Small intestine (tissue), 16 donors: Measurements from ENCODE around the gene TCF7L2. TPM values are rescaled to one million over a fixed set of nuclear protein-coding genes. Genes with fewer than 3 reads are reported as not detected.

ENCODE experiments used
- DNase-seq, 2 donors: peaks; one replicate each; pipeline versions ENCODE4 v3.0.0 to v3.0.0-alpha.2; 2013
- FAIRE-seq: peaks from 2 replicates; lab custom pipeline; 2012; peaks lifted over from hg19 to GRCh38; lab: Jason Lieb, UNC
- H3K27ac ChIP-seq, 3 donors: one replicate each; pipeline ENCODE4 v1.5.1; 2013; ENCODE audit warnings: low read length in 2 of 3, mild to moderate bottlenecking in 2 of 3, control low read depth in 1 of 3, inconsistent platforms in 1 of 3, low read depth in 1 of 3, moderate library complexity in 1 of 3
- H3K27me3 ChIP-seq, 3 donors: one replicate each; pipeline ENCODE4 v1.6.1; 2013; ENCODE audit warnings: low read length in 3 of 3, inconsistent platforms in 1 of 3; ENCODE audit not compliant: control insufficient read depth in 3 of 3, insufficient read depth in 3 of 3
- H3K36me3 ChIP-seq, 3 donors: one replicate each; pipeline ENCODE4 v1.6.1; 2013; ENCODE audit warnings: low read length in 3 of 3, inconsistent platforms in 1 of 3, low read depth in 1 of 3, mild to moderate bottlenecking in 1 of 3, moderate library complexity in 1 of 3; ENCODE audit not compliant: control insufficient read depth in 3 of 3, insufficient read depth in 2 of 3
- H3K4me1 ChIP-seq, 3 donors: one replicate each; pipeline ENCODE4 v1.6.1; 2013; ENCODE audit warnings: low read length in 2 of 3, inconsistent platforms in 1 of 3, low read depth in 1 of 3, mild to moderate bottlenecking in 1 of 3, moderate library complexity in 1 of 3; ENCODE audit not compliant: control insufficient read depth in 3 of 3, insufficient read depth in 2 of 3
- H3K4me3 ChIP-seq, 3 donors: one replicate each; pipeline ENCODE4 v1.5.1; 2013; ENCODE audit warnings: low read length in 3 of 3, control low read depth in 1 of 3, inconsistent platforms in 1 of 3, low read depth in 1 of 3, mild to moderate bottlenecking in 1 of 3, moderate library complexity in 1 of 3
- H3K9me3 ChIP-seq, 2 donors: one replicate each; pipeline ENCODE4 v1.6.1; 2013; ENCODE audit warnings: low read depth in 1 of 2, low read length in 1 of 2; ENCODE audit not compliant: control insufficient read depth in 2 of 2, insufficient read depth in 1 of 2
- WGBS, 3 donors: extraction: QIAGEN DNeasy Blood & Tissue Kit; methylation state at CpG; one replicate each; pipeline ENCODE4 v1.1.7; 2013; 5-methylcytosine and 5-hydroxymethylcytosine counted together
- long read RNA-seq, 10 donors: transcript quantifications; one replicate each; lab custom pipeline, GENCODE V29; 2026
- polyA plus RNA-seq, 4 donors: library from polyadenylated mRNA; stranded (reverse) in 3 of 4; unstranded in 1 of 4; fragments of 200-250 nt in 3 of 4; fragments of 120-200 nt in 1 of 4; gene quantifications; one replicate each; pipeline versions ENCODE4 v1.2.1 to v1.2.3, GENCODE V29; 2013
- donor health status: healthy with polysubstance abuse.
- donor health status: control.
- donor health status: control.
- donor health status: Bipolar disorder and iron deficiency.
- donor health status: healthy.

Gene TCF7L2
- 10 to 100 TPM; 13.2 to 50.3 (median 18.8) TPM for polyA plus RNA-seq
- long read RNA-seq, donor 1, partial matches to known transcripts = 10 of 13 reads
- long read RNA-seq, donor 1, other reads (novel, unspliced or antisense) = 0 of 13 reads
- long read RNA-seq, donor 2, partial matches to known transcripts = 9 of 9 reads
- long read RNA-seq, donor 2, other reads (novel, unspliced or antisense) = 0 of 9 reads
- long read RNA-seq, donor 3, partial matches to known transcripts = 7 of 9 reads
- long read RNA-seq, donor 3, other reads (novel, unspliced or antisense) = 0 of 9 reads
- long read RNA-seq, donor 4, partial matches to known transcripts = 0 of 1 reads
- long read RNA-seq, donor 4, other reads (novel, unspliced or antisense) = 0 of 1 reads
- long read RNA-seq, donor 5 = 0 reads
- long read RNA-seq, donor 6, partial matches to known transcripts = 5 of 5 reads
- long read RNA-seq, donor 6, other reads (novel, unspliced or antisense) = 0 of 5 reads
- long read RNA-seq, donor 7 = 0 reads
- long read RNA-seq, donor 8 = 0 reads
- long read RNA-seq, donor 9 = 0 reads
- long read RNA-seq, donor 10, partial matches to known transcripts = 6 of 8 reads
- long read RNA-seq, donor 10, other reads (novel, unspliced or antisense) = 0 of 8 reads

DNA sequence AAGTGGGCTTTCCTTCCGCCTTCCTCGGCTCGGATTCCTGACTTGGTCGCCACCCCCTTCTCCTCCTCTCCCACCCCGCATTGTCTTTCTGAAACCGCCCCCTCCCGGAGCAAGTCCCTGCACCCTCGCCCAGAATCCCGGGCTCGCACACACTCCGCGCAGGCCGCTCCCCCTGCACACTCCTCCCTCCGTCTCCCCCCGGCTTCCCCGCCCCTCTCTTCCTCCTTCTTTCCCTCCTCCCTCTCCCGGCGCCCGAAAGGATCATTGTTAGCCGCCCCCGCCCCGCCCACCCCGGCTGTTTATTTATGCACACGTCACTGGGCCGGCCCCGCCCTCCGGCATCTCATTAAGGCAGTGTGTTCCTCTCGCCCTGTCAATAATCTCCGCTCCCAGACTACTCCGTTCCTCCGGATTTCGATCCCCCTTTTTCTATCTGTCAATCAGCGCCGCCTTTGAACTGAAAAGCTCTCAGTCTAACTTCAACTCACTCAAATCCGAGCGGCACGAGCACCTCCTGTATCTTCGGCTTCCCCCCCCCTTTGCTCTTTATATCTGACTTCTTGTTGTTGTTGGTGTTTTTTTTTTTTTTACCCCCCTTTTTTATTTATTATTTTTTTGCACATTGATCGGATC, at the start of gene TCF7L2:
Gene TCF7L2, plus strand, starts transcription at position 373 of the 633 bp plus-strand sequence. CDS start 510 bp downstream, outside the sequence.
- peak within 1 kb of the TSS; percentile 79 to 88 (median 88) for H3K4me3 ChIP-seq
- H3K27me3 ChIP-seq = peaks cover 0 to 3% (median 0%) of the 10 kb centered on the region in 3 donors
- DNase-seq (peak; percentile 97 to 98), FAIRE-seq (no peak)
- H3K36me3 ChIP-seq = peaks cover 0 to 4% (median 0%) of the 10 kb centered on the region in 3 donors
- peaks cover 5 to 23% (median 7%) of the 10 kb centered on the region in 3 donors for H3K4me1 ChIP-seq
- WGBS, 3 donors = 1 to 2% (median 1%) methylated on average over 35 to 39 of the region's 39 CpGs
- H3K27ac ChIP-seq = peak within 1 kb of the TSS; percentile 90 to 98 (median 94)
- no peaks in the 10 kb centered on the region for H3K9me3 ChIP-seq

DNA sequence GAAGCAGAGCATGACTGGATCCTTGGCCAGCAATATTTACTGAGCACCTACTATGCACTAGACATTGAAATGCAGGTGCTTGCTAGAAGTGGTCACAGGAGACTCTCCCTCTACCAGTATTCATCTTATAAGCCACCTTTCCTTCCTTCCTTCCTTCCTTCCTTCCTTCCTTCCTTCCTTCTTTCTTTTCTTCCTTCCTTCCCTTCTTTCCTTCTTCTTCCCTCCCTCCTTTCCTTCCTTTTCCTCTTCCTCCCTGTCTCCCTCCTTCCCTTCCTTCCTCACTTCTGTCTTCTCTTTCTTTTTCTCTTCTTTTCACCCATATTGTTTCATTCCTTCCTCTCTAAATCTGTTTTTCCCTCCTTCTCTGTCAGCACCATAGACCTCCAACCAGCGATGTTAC, 47.3 kb upstream of the TCF7L2 start:
- Histone ChIP-seq H3K4me1 (peaks cover 6 to 20% (median 6%) of the 10 kb centered on the region in 3 donors), H3K9me3 (peaks cover 0 to 10% of the 10 kb centered on the region in 2 donors), H3K4me3 (no peak overlapping the region), H3K36me3 (no peaks in the 10 kb centered on the region), H3K27me3 (no peaks in the 10 kb centered on the region), H3K27ac (no peak overlapping the region)
- DNase-seq (no peak), FAIRE-seq (no peak)
- 94 to 100% (median 100%) methylated on average over 1 of the region's 1 CpG for WGBS, 3 donors

DNA sequence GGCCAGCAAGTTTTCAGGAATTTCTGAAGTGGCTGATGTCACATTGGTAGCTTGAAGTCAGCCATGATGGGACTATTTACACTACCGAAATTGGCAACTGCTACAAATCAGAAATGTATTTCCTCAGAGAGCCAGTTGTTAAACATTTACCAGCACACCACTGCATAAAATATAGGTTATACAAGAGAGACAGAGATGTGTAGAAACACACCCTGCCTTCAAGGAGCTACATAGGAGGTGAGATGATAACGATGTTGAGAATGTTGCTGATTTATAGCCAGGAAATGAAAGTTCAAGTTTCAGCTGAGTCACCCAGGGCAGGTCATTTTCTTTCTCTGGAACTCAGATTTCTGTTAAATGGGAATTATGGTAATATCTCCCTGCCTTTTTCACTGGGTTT, 46.0 kb upstream of the TCF7L2 start:
- H3K4me3 ChIP-seq = no peak overlapping the region
- DNase-seq (peak in 1 of 2 donors; percentile 89), FAIRE-seq (no peak)
- WGBS, 3 donors = 31 to 56% (median 36%) methylated on average over 2 of the region's 2 CpGs
- peaks cover 0 to 10% of the 10 kb centered on the region in 2 donors for H3K9me3 ChIP-seq
- peaks cover 3 to 12% (median 4%) of the 10 kb centered on the region in 3 donors for H3K4me1 ChIP-seq
- peak overlapping the region in 1 of 3 donors; percentile 25 for H3K27ac ChIP-seq
- H3K27me3 ChIP-seq = no peaks in the 10 kb centered on the region
- no peaks in the 10 kb centered on the region for H3K36me3 ChIP-seq

DNA sequence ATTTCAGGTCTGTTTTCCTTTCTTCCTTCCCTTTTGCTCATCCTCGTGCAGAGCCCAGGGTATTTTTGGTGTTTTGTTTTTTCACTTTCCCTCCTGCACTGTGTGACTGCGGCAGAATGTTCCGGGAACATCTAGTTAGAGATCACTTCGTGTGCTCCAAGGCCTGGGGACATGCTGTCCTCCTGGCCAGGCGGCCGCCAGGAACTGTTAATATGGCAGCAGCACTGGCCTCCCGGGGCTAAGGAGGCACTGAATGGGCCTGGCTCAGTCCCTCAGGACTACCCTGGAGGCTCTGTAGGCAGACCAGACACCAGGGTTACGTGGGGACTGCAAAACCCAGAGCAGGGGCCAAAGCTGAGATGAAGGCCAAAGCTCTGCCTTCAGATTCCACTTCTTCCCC, 43.1 kb upstream of the TCF7L2 start:
- no peak for DNase-seq
- WGBS, 3 donors = 85 to 94% (median 92%) methylated on average over 8 of the region's 8 CpGs

DNA sequence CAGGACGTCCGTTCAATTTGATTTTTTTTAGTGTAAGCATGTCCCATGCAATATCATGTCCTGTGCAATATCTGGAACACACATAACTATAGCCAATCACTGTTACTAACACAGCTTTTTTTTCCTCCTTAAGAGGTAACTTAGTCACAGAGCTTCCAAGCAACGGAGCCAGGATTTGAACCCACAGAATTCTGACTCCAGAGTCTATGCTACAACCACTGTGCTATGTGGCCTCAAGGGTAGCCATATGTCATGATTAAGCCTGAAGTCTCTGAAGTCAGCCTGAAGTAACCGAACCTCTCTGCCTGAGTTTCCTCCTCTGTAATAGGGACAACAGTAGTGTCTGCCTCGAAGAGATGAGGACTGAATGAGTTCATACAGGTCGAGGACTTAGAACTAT, 42.2 kb upstream of the TCF7L2 start:
- WGBS, 3 donors = 65 to 81% (median 81%) methylated on average over 6 of the region's 6 CpGs
- Histone ChIP-seq H3K27ac (no peak overlapping the region), H3K27me3 (no peaks in the 10 kb centered on the region), H3K4me3 (no peak overlapping the region), H3K9me3 (peaks cover 0 to 10% of the 10 kb centered on the region in 2 donors), H3K4me1 (no peaks in the 10 kb centered on the region), H3K36me3 (no peaks in the 10 kb centered on the region)
- FAIRE-seq (no peak), DNase-seq (no peak)

More for the DNA sequence above, 43.1 kb upstream of the TCF7L2 start:
- FAIRE-seq = no peak
- no peaks in the 10 kb centered on the region for H3K36me3 ChIP-seq
- H3K27ac ChIP-seq = no peak overlapping the region
- no peaks in the 10 kb centered on the region for H3K4me1 ChIP-seq
- peaks cover 0 to 10% of the 10 kb centered on the region in 2 donors for H3K9me3 ChIP-seq
- no peaks in the 10 kb centered on the region for H3K27me3 ChIP-seq
- H3K4me3 ChIP-seq = no peak overlapping the region

DNA sequence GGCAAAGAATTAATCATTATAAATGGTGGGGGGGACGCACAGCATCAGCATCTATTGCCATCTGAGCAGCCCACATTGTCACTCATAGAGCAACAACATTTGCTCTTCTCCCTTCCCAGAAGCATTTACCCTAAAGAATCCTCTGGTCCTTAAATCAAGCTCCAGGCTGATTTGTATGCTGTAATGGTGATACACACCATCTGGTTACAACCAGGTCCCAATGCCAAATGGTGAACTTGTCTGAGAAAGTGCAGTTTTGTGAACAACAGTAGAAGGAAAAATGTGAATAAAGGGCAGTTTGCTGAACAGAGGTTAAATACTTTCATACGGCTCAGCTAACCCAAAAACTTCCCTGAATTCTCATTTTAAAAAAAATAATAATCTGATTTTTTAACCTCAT, 38.8 kb upstream of the TCF7L2 start:
- 74 to 95% (median 93%) methylated on average over 2 of the region's 2 CpGs for WGBS, 3 donors
- Histone ChIP-seq H3K4me1 (peaks cover 0 to 12% (median 0%) of the 10 kb centered on the region in 3 donors), H3K4me3 (no peak overlapping the region), H3K36me3 (no peaks in the 10 kb centered on the region), H3K27me3 (no peaks in the 10 kb centered on the region), H3K9me3 (no peaks in the 10 kb centered on the region), H3K27ac (no peak overlapping the region)
- FAIRE-seq (no peak), DNase-seq (no peak)

DNA sequence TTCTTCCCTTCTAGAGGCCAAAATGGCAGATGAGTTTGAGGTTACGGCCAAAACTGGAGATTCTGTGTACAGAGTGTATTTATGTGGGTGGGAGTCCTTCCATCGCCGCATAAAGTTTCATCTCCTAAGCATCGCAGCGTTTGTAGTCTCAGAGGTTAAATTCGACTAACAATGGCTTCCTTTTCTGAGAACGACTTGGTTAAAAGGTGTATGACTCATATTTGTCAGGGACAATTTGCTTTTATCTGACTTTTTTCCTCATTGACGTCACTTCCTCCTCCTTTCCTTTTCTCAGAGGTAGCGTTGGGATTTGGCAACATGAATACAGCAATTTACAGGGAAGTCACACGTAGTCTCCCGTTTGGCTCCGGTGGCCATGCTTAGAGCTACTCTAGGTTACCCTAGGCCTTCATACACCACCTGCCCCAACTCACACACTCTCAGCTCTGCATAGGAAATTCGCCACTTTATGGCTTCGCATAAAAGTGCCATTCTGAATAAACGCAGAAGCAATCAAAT, 37.6 kb upstream of the TCF7L2 start:
- Histone ChIP-seq H3K4me1 (peaks cover 0 to 24% (median 0%) of the 10 kb centered on the region in 3 donors), H3K27me3 (no peaks in the 10 kb centered on the region), H3K27ac (no peak overlapping the region), H3K36me3 (no peaks in the 10 kb centered on the region), H3K9me3 (no peaks in the 10 kb centered on the region), H3K4me3 (no peak overlapping the region)
- FAIRE-seq (no peak), DNase-seq (no peak)
- 69 to 73% (median 69%) methylated on average over 15 of the region's 15 CpGs for WGBS, 3 donors

DNA sequence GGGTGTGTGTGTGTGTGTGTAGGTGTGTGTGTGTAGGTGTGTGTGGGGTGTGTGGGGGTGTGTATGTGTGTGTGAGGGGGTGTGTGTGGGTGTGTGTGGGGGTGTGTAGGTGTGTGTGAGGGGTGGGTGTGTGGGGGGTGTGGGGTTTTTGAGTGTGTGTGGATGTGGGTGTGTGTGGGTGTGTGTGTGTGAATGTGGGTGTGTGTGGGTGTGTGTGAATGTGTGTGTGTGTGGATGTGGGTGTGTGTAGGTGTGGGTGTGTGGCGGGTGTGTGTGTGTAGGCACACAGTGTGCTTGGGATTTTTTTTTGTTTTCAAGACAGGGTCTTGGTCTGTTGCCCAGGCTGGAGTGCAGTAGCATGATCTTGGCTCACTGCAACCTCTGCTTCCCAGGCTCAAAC, 36.8 kb upstream of the TCF7L2 start:
- no peaks in the 10 kb centered on the region for H3K36me3 ChIP-seq
- WGBS, 3 donors = 67 to 82% (median 75%) methylated on average over 1 of the region's 1 CpG
- DNase-seq (no peak), FAIRE-seq (no peak)
- no peak overlapping the region for H3K27ac ChIP-seq
- H3K9me3 ChIP-seq = no peaks in the 10 kb centered on the region
- no peaks in the 10 kb centered on the region for H3K27me3 ChIP-seq
- H3K4me1 ChIP-seq = peaks cover 0 to 31% (median 0%) of the 10 kb centered on the region in 3 donors
- no peak overlapping the region for H3K4me3 ChIP-seq
